B cell (primary cell): ENCODE measurements around the gene CD34. TPM values are rescaled to one million over a fixed set of nuclear protein-coding genes. Genes with fewer than 3 reads are reported as not detected.

Experiments
- ATAC-seq: fragments of 200-7000 bp; cut with Tn5 transposase; one replicate; pipeline ENCODE4 v1.10.0; 2021; ENCODE audit warnings: low read depth, mild to moderate bottlenecking, moderate number of reproducible peaks, moderate library complexity
- CTCF ChIA-PET: fragments of 350-600 bp; sonication (Branson Sonifier 250); formaldehyde crosslinking; loops from one replicate; lab custom pipeline; 2021; ENCODE audit warnings: antibody characterized with exemption, inconsistent platforms; lab: Charles Lee
- POLR2A ChIA-PET: fragments of 350-600 bp; sonication (Branson Sonifier 250); formaldehyde crosslinking; loops from one replicate; lab custom pipeline; 2021; ENCODE audit warnings: antibody characterized with exemption; lab: Charles Lee
- DNase-seq: peaks from one replicate; pipeline ENCODE4 v3.0.0; 2013
- H2AFZ ChIP-seq: 2 replicates; pipeline ENCODE4 v1.6.1; 2012; ENCODE audit warnings: mild to moderate bottlenecking, low read depth, low read length; ENCODE audit not compliant: insufficient read depth, poor library complexity, severe bottlenecking
- H3K27ac ChIP-seq, 2 donors: 1 replicate in 1 of 2; 2 replicates in 1 of 2; pipeline ENCODE4 v1.5.1; 2012 to 2013; ENCODE audit warnings: low read length in 2 of 2, mild to moderate bottlenecking in 2 of 2, moderate library complexity in 1 of 2
- H3K27me3 ChIP-seq, 4 experiments: fragments of 200-600 bp in 1 of 4; sonication (generic) in 1 of 4; replicated peaks in 1 of 4; 1 replicate in 2 of 4; 2 replicates in 2 of 4; pipeline versions ENCODE4 v1.6.1 to v1.7.0; 2013 to 2016; ENCODE audit warnings: low read length in 3 of 4, mild to moderate bottlenecking in 2 of 4, mixed read lengths in 1 of 4, moderate library complexity in 1 of 4; ENCODE audit not compliant: insufficient read depth in 4 of 4, control insufficient read depth in 3 of 4; ENCODE audit errors: control extremely low read depth in 1 of 4
- H3K36me3 ChIP-seq, 2 experiments: replicated peaks in 1 of 2; 1 replicate in 1 of 2; 2 replicates in 1 of 2; pipeline versions ENCODE4 v1.6.1 to v1.7.1; 2013; ENCODE audit warnings: low read length in 1 of 2; ENCODE audit not compliant: insufficient read depth in 2 of 2, control insufficient read depth in 1 of 2; ENCODE audit errors: control extremely low read depth in 1 of 2, extremely low read depth in 1 of 2
- H3K4me1 ChIP-seq, 2 donors: fragments of 200-600 bp in 1 of 2; sonication (generic) in 1 of 2; 1 replicate in 1 of 2; 2 replicates in 1 of 2; pipeline versions ENCODE4 v1.5.1 to v1.6.1; 2013 to 2017; ENCODE audit warnings: low read length in 2 of 2; ENCODE audit not compliant: control insufficient read depth in 2 of 2, insufficient read depth in 2 of 2
- H3K4me2 ChIP-seq: replicated peaks from 2 replicates; pipeline ENCODE3; 2012; ENCODE audit warnings: mild to moderate bottlenecking, low read depth, low read length; ENCODE audit not compliant: poor library complexity, severe bottlenecking
- H3K4me3 ChIP-seq, 5 experiments: fragments of 200-600 bp in 1 of 5; sonication (generic) in 1 of 5; 1 replicate in 3 of 5; 2 replicates in 2 of 5; pipeline versions ENCODE4 v1.5.1 to v1.7.0; 2011 to 2016; ENCODE audit warnings: low read length in 4 of 5, mild to moderate bottlenecking in 4 of 5, low read depth in 2 of 5, control low read depth in 1 of 5, moderate library complexity in 1 of 5; ENCODE audit not compliant: insufficient read depth in 1 of 5; ENCODE audit errors: control extremely low read depth in 1 of 5, extremely low read depth in 1 of 5
- H3K79me2 ChIP-seq: fragments of 200-600 bp; sonication (generic); one replicate; pipeline ENCODE4 v1.6.0; 2016; ENCODE audit warnings: low read length; ENCODE audit not compliant: control insufficient read depth, insufficient read depth
- H3K9ac ChIP-seq: fragments of 200-600 bp; sonication (generic); 2 replicates; pipeline ENCODE4 v1.6.1; 2017; ENCODE audit warnings: mild to moderate bottlenecking, low read length, moderate library complexity
- H3K9me3 ChIP-seq, 3 donors: one replicate each; pipeline versions ENCODE4 v1.6.1 to v1.7.1; 2013; ENCODE audit warnings: low read length in 2 of 3; ENCODE audit not compliant: control insufficient read depth in 2 of 3, insufficient read depth in 1 of 3; ENCODE audit errors: control extremely low read depth in 1 of 3
- H4K20me1 ChIP-seq: 2 replicates; pipeline ENCODE4 v1.6.0; 2012; ENCODE audit warnings: mild to moderate bottlenecking, low read length; ENCODE audit not compliant: insufficient read depth, control insufficient read depth, poor library complexity, severe bottlenecking
- H3K27ac Mint-ChIP-seq: one replicate; pipeline ENCODE4 v1.8.0; 2021; ENCODE audit warnings: mixed read lengths
- H3K27me3 Mint-ChIP-seq: one replicate; pipeline ENCODE4 v1.8.0; 2021; ENCODE audit warnings: mixed read lengths
- H3K4me1 Mint-ChIP-seq: one replicate; pipeline ENCODE4 v1.8.0; 2021; ENCODE audit warnings: mixed read lengths
- H3K4me3 Mint-ChIP-seq: one replicate; pipeline ENCODE4 v1.8.0; 2021; ENCODE audit warnings: mixed read lengths
- H3K9me3 Mint-ChIP-seq: one replicate; pipeline ENCODE4 v1.8.0; 2022; ENCODE audit warnings: mixed read lengths; ENCODE audit not compliant: insufficient read depth
- CTCF ChIP-seq: fragments of 200-600 bp; IDR thresholded peaks from one replicate; pipeline ENCODE4 v1.8.0; 2022; ENCODE audit warnings: antibody characterized with exemption, mild to moderate bottlenecking
- EZH2 ChIP-seq: IDR thresholded peaks from 2 replicates; pipeline ENCODE4 v1.6.1; 2012; ENCODE audit warnings: borderline replicate concordance, low read depth, mild to moderate bottlenecking, moderate library complexity, low read length; ENCODE audit not compliant: insufficient read depth, poor library complexity, severe bottlenecking
- WGBS: methylation state at CpG from one replicate; pipeline ENCODE4 v1.1.5; 2013; ENCODE audit warnings: missing lambda C conversion rate; ENCODE audit not compliant: insufficient coverage; 5-methylcytosine and 5-hydroxymethylcytosine counted together
- intact Hi-C: fragments of 100-400 bp; cut with micrococcal nuclease; formaldehyde crosslinking; loops from one replicate; pipeline ENCODE4 v1.10.0; 2022
- polyA plus RNA-seq: library from polyadenylated mRNA; depleted of rRNA; stranded (reverse); fragments of >200 nt; gene quantifications from 2 replicates; pipeline ENCODE4 v1.2.3, GENCODE V29; 2012
- total RNA-seq, 2 donors: library from RNA; stranded (reverse); fragments of 120-200 nt in 1 of 2; gene quantifications; 1 replicate in 1 of 2; 2 replicates in 1 of 2; pipeline versions ENCODE4 v1.2.3 to v1.2.4, GENCODE V29; 2013 to 2022

Gene CD34
- total and polyA plus RNA-seq, 2 donors (not counting 1 experiment from before 2014, with no cell fraction given) = not detected

DNA sequence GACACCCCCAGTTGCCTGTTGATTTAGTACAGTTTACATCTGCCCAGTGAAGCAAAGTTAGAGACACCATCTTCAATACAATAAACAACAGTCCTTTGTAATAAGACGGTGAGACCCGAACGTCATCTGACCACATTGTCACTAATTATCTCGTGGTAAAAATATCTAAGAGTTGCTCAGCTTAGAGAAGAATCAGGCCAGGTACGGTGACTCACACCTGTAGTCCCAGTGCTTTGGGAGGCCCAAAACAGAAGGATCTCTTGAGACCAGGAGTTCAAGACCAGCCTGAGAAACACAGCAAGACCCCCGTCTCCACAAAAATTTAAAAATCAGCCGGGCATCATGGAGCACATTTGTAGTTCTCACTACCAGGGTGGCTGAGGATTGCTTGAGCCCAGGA, 53.5 kb downstream of the CD34 start:
- Histone ChIP-seq H4K20me1 (peaks cover 73% of the 10 kb centered on the region), H3K4me3 (no peak overlapping the region), H3K27ac (no peak overlapping the region), H3K4me1 (peaks cover 21 to 29% of the 10 kb centered on the region in 2 donors), H3K9me3 (no peaks in the 10 kb centered on the region), H3K27me3 (no peaks in the 10 kb centered on the region), H3K36me3 (peaks cover 0 to 52% of the 10 kb centered on the region in 2 experiments), H3K79me2 (peaks cover 99% of the 10 kb centered on the region), H2AFZ (no peak overlapping the region), H3K4me2 (no peak overlapping the region), H3K9ac (no peak overlapping the region)
- no peak for TF ChIP-seq CTCF
- no peak for TF ChIP-seq EZH2
- intact Hi-C loops = no loop called here
- Mint-ChIP-seq H3K27me3 (no peaks in the 10 kb centered on the region), H3K4me1 (peaks cover 39% of the 10 kb centered on the region), H3K27ac (no peak overlapping the region), H3K4me3 (no peak overlapping the region), H3K9me3 (no peaks in the 10 kb centered on the region)
- no peak for ATAC-seq
- ChIA-PET POLR2A (no interaction called here), CTCF (interaction anchor here (1.2 kb wide), 2 partner anchors 10 to 11 kb away, joined by 5 read pairs; no protein-coding TSS in a partner anchor)
- DNase-seq = no peak
- 98% methylated on average over 5 of the region's 7 CpGs for WGBS

DNA sequence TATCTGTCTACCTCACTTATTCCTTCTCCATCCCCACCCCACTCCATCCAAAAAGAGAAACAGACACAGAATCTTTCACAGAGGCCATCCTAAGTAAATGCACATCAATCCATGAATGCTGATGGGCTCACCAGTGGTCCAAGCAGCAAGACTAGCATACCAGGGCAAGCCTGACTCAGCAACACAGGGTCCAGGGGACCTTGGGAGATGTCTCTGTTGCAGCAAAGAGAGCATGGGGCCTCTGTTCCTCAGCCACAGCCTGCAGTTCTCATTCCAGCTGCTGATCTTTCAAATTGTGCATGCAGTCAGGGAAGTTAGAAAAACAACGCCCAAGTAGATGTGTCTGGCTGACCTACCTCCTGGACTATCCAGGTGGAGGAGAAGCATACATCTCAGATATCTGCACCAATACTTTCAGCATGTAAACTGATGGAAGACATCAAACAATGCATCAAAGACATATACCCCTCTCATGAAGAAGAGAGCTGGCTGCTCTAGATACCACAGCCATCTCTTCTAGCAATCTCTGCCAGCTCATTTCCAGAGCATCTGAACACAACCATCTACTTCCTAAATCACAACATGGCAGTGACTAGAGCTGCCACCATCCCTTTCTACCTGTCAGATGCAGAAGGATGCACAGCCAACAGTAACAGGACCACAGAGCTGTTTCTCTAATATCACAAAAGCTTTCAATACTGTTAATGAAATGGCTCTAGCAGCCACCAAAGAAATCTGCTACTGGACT, 54.5 kb downstream of the CD34 start:
- Mint-ChIP-seq H3K4me3 (no peak overlapping the region), H3K9me3 (no peaks in the 10 kb centered on the region), H3K4me1 (peaks cover 35% of the 10 kb centered on the region), H3K27ac (no peak overlapping the region), H3K27me3 (no peaks in the 10 kb centered on the region)
- ChIA-PET POLR2A (no interaction called here), CTCF (interaction anchor here (0.6 to 1.2 kb wide), 3 partner anchors 12 to 27 kb away, joined by 3 to 5 read pairs (median 3); no protein-coding TSS in a partner anchor)
- intact Hi-C loops = no loop called here
- H2AFZ ChIP-seq = no peak overlapping the region
- H3K27me3 ChIP-seq = no peaks in the 10 kb centered on the region
- H3K9me3 ChIP-seq = no peaks in the 10 kb centered on the region
- TF ChIP-seq EZH2 = no peak
- no peak for TF ChIP-seq CTCF
- H3K9ac ChIP-seq = no peak overlapping the region
- peaks cover 99% of the 10 kb centered on the region for H3K79me2 ChIP-seq
- H3K27ac ChIP-seq = no peak overlapping the region
- H4K20me1 ChIP-seq = peaks cover 78% of the 10 kb centered on the region
- DNase-seq (no peak), ATAC-seq (no peak)
- 50% methylated on average over 1 of the region's 1 CpG for WGBS
- H3K4me2 ChIP-seq = no peak overlapping the region
- H3K4me3 ChIP-seq = no peak overlapping the region
- H3K4me1 ChIP-seq = peaks cover 15 to 21% of the 10 kb centered on the region in 2 donors
- H3K36me3 ChIP-seq = peaks cover 0 to 51% of the 10 kb centered on the region in 2 experiments
